Smooth muscle cell of the brain vasculature (primary cell): ENCODE results near the gene BRD2.
"Not testable (repeated sequence)": the region's sequence is repeated elsewhere in the genome, so short reads cannot be mapped to it uniquely, and the experiment has no call there.

Experiments used
- DNase-seq: peaks from one replicate; pipeline ENCODE4 v3.0.0-alpha.2; 2012; ENCODE audit warnings: low read depth, low spot score

Gene BRD2

GRCh38 chr6:32968093-32968866 lies at the start of gene BRD2:
TSS of gene BRD2 (plus strand) at chr6:32968594. CDS start at chr6:32972899, 4,305 bp downstream.
- peak; percentile 95 for DNase-seq

GRCh38 chr6:32920715-32921114 lies 47.7 kb upstream of the BRD2 start:
- no peak for DNase-seq

DNA sequence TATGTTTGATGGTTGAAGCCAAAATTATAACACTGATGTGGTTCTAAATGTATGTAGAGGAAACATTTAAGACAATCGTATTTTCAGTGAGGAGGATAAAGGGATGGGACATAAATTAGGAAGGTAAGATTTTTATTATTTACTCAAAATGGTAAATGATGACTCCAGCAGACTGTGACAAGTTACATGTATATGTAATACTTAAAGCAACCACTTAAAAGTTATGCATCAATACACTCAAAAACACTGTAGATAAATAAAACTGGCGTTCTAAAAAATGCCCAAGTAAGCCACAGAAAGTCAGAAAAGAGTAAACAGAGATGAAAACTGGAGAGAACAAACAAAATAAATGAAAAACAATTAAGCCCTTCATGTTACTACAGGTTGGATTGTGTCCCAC lies 46.3 kb upstream of the BRD2 start:
- no peak for DNase-seq

DNA sequence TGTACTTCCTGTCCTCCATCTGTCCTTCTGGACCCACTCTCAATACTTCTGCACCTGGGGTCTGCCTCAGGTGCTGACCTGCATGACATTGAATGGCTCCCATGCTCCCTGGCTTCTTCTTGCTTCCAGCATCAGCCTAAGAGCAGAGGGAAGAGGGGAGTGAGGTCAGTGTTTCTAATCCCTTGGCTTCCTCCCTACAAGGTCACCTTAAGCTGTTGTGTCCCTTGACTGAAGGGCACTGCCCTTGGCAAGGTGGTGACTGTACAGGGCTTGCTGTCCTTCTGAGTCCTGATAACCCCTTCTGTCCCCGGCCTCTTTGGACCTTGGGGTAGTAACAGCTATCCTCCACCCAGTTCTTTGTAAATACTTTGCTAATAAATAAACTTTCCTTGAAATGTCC lies 37.2 kb upstream of the BRD2 start:
- no peak for DNase-seq

- no peak for DNase-seq
Measured at GRCh38 chr6:32932132-32932868, 36.1 kb upstream of the BRD2 start.

DNA sequence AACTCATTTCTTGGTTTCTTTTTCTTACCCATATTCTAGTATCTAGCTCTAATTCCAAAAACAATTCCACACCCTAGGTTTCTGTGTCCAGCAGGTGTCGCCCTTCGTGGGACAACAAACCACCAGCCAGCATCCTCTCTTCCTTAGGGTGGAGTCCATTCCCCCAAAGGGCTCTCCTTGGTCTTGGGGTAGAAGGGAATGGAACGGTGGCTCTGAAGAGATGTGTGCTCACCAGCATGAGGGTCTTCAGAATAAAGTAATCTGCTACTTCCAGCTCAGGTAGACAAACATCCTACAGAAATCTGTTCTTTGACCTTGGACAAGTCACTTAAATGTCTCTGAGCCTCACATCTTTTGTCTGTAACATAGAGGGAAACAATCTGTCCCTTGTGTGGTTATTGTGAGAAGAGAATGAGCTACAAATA lies 34.7 kb upstream of the BRD2 start:
- DNase-seq = peak; percentile 62

DNA sequence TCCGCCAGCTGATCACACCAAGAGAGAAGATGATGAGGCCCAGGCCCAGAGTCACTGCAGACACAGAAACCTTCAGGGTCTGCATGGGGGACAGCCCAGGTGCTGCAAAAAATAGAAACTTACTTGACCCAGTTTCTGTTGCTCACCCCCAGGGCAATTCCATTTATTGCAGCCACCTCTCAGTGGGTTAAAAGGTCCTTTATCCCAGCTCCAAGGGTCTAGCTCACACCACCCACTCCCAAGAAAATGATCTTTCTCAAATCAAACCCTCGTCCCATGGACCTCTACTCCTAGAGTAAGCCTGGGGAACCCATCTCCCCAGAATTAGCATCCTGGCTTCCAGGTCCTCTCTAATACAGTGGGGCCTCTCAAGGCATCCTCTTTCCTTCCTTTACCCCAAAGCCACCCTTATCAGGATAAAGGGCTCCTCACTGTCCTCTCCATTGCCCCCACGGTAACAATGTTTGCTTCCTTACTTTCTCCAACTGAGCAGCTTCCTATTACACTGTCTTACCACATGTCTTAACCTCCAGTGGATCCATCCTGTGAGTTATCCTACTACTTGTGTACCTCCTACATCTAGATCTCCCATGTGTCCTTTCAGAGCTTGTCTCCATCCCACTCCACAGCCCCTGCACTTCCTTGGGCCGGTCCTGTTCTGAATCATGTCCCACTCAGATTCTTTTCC lies 32.7 kb upstream of the BRD2 start:
- DNase-seq = no peak

GRCh38 chr6:32936239-32937152 lies 31.9 kb upstream of the BRD2 start:
- no peak for DNase-seq

- DNase-seq = no peak
Measured at GRCh38 chr6:32937230-32937633, 31.2 kb upstream of the BRD2 start.

GRCh38 chr6:32938494-32938893 lies 29.9 kb upstream of the BRD2 start:
- no peak for DNase-seq

- DNase-seq = no peak
Measured at GRCh38 chr6:32940656-32941213, 27.7 kb upstream of the BRD2 start, which contains the start of gene HLA-DMB. TSS of gene HLA-DMB (minus strand) at chr6:32941028. CDS start at chr6:32940807, 221 bp downstream.

- no peak for DNase-seq
Measured at GRCh38 chr6:32941214-32941768, 27.1 kb upstream of the BRD2 start.

DNA sequence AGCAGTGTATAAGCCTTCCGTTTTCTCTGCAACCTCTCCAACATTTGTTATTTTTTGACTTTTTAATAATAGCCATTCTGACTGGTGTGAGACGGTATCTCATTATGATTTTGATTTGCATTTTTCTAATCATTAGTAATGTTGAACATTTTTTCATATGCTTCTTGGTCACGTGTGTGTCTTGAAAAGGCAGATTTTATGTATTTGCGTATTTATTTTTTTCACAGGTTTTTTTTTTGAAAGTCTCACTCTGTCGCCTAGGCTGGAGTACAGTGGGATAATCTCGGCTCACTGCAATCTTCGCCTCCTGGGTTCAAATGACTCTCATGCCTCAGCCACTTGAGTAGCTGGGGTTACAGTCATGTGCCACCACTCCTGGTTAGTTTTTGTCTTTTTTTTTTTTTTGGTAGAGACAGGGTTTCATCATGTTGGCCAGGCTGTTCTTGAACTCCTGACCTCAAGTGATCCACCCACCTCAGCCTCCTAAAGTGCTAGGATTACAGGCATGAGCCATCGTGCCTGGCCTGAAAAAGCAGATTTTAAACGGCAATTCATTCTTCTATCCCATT lies 25.8 kb upstream of the BRD2 start:
- not testable (repeated sequence) for DNase-seq

- DNase-seq = no peak
Measured at GRCh38 chr6:32943864-32944649, 24.3 kb upstream of the BRD2 start.

GRCh38 chr6:32945108-32945760 lies 23.2 kb upstream of the BRD2 start:
- DNase-seq = no peak

GRCh38 chr6:32945953-32946352 lies 22.4 kb upstream of the BRD2 start:
- DNase-seq = no peak

DNA sequence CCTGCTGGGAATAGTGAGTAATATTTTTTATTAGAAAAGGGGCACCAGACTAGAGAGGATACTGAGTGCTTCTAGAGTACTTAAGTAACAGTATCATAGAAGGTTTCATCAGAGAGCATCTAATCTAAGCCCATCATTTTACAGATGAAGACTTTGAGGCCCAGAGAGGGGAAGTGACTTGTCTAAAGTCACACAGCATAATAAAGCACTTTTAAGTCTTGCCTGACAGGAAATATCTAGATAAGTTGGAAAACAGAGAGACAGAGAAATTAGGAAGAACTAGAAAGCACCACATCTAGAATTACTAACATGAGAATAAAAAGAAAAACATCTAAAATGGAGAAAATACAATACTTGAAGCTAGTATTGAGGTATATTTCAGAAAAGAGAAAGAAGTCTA lies 21.5 kb upstream of the BRD2 start:
- DNase-seq = no peak

DNA sequence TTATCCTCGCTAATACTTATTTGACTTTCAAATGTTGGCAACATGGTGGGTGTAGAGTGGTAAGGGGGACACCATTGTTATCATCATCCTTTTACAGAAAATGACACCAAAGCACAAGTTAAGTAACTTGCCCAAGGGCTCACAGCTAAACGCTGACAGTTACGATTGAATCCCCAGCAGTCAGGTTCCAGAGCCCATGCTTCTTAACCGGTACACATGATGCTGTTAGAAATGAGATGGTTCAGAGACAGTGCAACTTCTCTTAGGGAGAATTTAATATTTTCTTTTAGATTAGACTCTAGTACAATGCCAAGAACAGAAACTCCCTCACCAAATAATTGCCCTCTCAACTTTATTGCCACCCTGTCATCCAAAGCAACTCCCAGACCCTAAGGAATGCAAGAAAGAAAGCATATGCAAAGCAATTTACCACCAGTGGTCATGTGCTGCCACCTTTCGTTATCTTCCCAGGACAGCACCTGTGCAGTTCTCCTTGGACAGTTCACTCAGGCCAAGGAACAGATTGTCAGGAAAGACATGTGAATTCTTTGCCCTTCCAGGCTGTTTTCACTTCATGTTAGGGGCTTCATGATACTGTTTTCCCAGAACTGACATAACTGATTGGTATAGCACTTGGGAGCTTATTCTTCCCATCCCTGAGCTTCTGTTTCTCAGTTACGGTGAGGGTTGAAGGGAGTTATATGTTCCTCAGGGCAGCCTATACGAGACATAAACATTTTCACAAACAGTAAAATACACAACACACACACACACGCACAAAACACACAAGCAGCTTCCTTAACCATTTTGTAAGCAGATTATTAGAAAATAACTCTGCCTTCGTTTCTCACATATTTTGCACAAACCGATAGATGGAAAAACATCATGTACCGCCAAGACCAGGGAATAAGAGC lies 20.6 kb upstream of the BRD2 start:
- DNase-seq = no peak
